ENCODE results near the gene METTL2B.
A peak's percentile ranks its signal among the peaks of the same experiment; 100 is the strongest.

DNA sequence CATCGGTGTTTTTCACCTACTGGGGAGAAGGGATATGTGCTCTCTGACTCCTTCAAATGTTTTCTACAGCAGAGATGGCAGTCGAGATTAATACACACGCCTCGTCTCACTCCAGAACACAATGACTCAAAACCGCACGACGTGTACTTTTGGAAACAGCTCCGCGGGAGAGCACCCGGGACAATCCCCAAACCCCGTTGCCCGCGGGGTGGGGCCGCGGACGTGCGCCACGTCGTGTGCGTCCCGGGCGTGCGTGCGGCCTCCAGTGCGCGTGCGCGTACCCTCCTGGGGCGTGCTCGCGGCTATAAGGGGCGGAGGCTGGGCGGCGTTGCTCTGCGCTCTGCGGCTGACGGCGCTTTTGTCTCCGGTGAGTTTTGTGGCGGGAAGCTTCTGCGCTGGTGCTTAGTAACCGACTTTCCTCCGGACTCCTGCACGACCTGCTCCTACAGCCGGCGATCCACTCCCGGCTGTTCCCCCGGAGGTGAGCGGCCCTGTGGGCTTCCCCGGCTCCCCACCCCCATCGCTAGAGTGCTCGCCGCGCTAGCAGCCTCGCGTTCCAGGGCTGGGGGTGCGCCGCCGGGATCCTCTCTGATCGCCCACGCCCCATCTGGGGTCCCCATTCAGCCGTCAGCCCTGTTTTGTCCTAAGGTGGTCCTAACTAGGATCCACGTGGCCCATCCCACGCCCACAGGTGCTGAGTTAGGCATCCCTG is 20.8 kb upstream of the METTL2B start, which contains the start of gene HILPDA:
- TF ChIP-seq, protein P1, sequence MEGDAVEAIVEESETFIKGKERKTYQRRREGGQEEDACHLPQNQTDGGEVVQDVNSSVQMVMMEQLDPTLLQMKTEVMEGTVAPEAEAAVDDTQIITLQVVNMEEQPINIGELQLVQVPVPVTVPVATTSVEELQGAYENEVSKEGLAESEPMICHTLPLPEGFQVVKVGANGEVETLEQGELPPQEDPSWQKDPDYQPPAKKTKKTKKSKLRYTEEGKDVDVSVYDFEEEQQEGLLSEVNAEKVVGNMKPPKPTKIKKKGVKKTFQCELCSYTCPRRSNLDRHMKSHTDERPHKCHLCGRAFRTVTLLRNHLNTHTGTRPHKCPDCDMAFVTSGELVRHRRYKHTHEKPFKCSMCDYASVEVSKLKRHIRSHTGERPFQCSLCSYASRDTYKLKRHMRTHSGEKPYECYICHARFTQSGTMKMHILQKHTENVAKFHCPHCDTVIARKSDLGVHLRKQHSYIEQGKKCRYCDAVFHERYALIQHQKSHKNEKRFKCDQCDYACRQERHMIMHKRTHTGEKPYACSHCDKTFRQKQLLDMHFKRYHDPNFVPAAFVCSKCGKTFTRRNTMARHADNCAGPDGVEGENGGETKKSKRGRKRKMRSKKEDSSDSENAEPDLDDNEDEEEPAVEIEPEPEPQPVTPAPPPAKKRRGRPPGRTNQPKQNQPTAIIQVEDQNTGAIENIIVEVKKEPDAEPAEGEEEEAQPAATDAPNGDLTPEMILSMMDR (IDR thresholded peaks at IDR 0.05) = no peak
- peak; percentile 71 to 87 for TF ChIP-seq POLR2AphosphoS5 (IDR thresholded peaks at IDR 0.05)
